Measurements from ENCODE around the gene FUBP3.

Gene FUBP3

DNA sequence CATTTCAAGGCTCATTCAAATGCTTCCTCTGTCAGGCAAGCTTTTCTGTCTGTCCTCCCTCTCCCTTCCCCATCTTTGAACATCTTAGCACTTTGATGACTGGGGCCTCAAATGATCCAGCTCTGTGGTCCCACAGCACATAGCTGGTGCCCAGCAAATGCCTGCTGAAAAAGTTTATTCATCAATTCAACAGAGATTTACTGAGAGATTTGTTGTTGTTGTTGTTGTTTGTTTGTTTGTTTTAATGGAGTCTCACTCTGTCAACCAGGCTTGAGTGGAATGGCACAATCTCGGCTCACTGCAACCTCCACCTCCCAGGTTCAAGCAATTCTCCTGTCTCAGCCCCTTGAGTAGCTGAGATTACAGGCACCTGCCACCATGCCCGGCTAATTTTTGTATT is 108.2 kb downstream of the FUBP3 start:
- no peak for DNase-seq

Data from SIG-M5 (cell line).